MM.1S (cell line): Measurements from ENCODE around the gene HNF1A.

Experiments
- DNase-seq: peaks from one replicate; pipeline ENCODE4 v3.0.0-alpha.2; 2015
- H2AFZ ChIP-seq: fragments of 300-600 bp; sonication (generic); 2 replicates; pipeline ENCODE4 v1.6.0; 2016; ENCODE audit warnings: antibody characterized with exemption, low read length
- H3F3A ChIP-seq: fragments of 300-600 bp; sonication (generic); 2 replicates; pipeline ENCODE4 v1.6.1; 2016; ENCODE audit warnings: mild to moderate bottlenecking, antibody characterized with exemption, low read length, moderate library complexity, mixed read lengths; ENCODE audit not compliant: insufficient read depth
- H3K27ac ChIP-seq: fragments of 300-600 bp; sonication (generic); 2 replicates; pipeline ENCODE4 v1.5.1; 2016; ENCODE audit warnings: mild to moderate bottlenecking, low read length
- H3K27me3 ChIP-seq: fragments of 300-600 bp; sonication (generic); replicated peaks from 2 replicates; pipeline ENCODE4 v1.6.0; 2016; ENCODE audit warnings: low read length; ENCODE audit not compliant: insufficient read depth
- H3K36me3 ChIP-seq: fragments of 300-600 bp; sonication (generic); replicated peaks from 2 replicates; pipeline ENCODE4 v1.6.1; 2016; ENCODE audit warnings: mild to moderate bottlenecking, low read length, mixed read lengths; ENCODE audit not compliant: insufficient read depth
- H3K4me1 ChIP-seq: fragments of 300-600 bp; sonication (generic); 2 replicates; pipeline ENCODE4 v1.6.1; 2016; ENCODE audit warnings: low read length, mixed read lengths
- H3K4me2 ChIP-seq: fragments of 300-600 bp; sonication (generic); 2 replicates; pipeline ENCODE4 v1.6.0; 2016; ENCODE audit warnings: low read depth, low read length
- H3K4me3 ChIP-seq: fragments of 300-600 bp; sonication (generic); 2 replicates; pipeline ENCODE4 v1.5.1; 2016; ENCODE audit warnings: low read length, mixed read lengths
- H3K79me2 ChIP-seq: fragments of 300-600 bp; sonication (generic); 2 replicates; pipeline ENCODE4 v1.6.1; 2016; ENCODE audit warnings: mixed run types, low read length, mixed read lengths
- H3K9ac ChIP-seq: fragments of 300-600 bp; sonication (generic); 2 replicates; pipeline ENCODE4 v1.6.1; 2016; ENCODE audit warnings: low read length, mixed read lengths
- H3K9me2 ChIP-seq: fragments of 300-600 bp; sonication (generic); replicated peaks from 2 replicates; pipeline ENCODE4 v1.6.1; 2016; ENCODE audit warnings: mild to moderate bottlenecking, low read length, mixed read lengths; ENCODE audit not compliant: insufficient read depth
- H3K9me3 ChIP-seq: fragments of 300-600 bp; sonication (generic); replicated peaks from 2 replicates; pipeline ENCODE4 v1.6.1; 2016; ENCODE audit warnings: mild to moderate bottlenecking, low read length, mixed read lengths; ENCODE audit not compliant: insufficient read depth
- H4K20me1 ChIP-seq: fragments of 300-600 bp; sonication (generic); 2 replicates; pipeline ENCODE4 v1.6.1; 2016; ENCODE audit warnings: mild to moderate bottlenecking, low read length, moderate library complexity, mixed read lengths; ENCODE audit not compliant: insufficient read depth
- CTCF ChIP-seq: fragments of 300-600 bp; sonication (generic); IDR thresholded peaks from 2 replicates; pipeline ENCODE4 v1.5.1; 2016; ENCODE audit warnings: antibody characterized with exemption, low read length, mixed read lengths
- EZH2 ChIP-seq: fragments of 300-600 bp; sonication (generic); optimal IDR thresholded peaks from 2 replicates; pipeline ENCODE3; 2017; ENCODE audit warnings: low read depth, mild to moderate bottlenecking, antibody characterized with exemption, low read length, mixed read lengths
- EZH2phosphoT487 ChIP-seq: fragments of 300-600 bp; sonication (generic); IDR thresholded peaks from 2 replicates; pipeline ENCODE4 v1.6.1; 2018; ENCODE audit warnings: antibody characterized with exemption, low read length

The HNF1A gene

GRCh38 chr12:120978296-120979219 lies at the start of gene HNF1A:
HNF1A (plus strand) TSS chr12:120978543; CDS start chr12:120978769, 226 bp downstream.
- no peak within 1 kb of the TSS for H3K27ac ChIP-seq
- no peak within 1 kb of the TSS for H3K9ac ChIP-seq
- no peak for DNase-seq
- no peak within 1 kb of the TSS for H2AFZ ChIP-seq
- no peak within 1 kb of the TSS for H3K4me3 ChIP-seq
- H3K79me2 ChIP-seq: no peaks in the 10 kb centered on the region
- no peaks in the 10 kb centered on the region for H3K9me2 ChIP-seq
- H3K4me1 ChIP-seq: no peaks in the 10 kb centered on the region
- TF ChIP-seq CTCF (no peak), EZH2 (no peak), EZH2phosphoT487 (no peak)
- no peaks in the 10 kb centered on the region for H4K20me1 ChIP-seq
- no peak within 1 kb of the TSS for H3K4me2 ChIP-seq
- no peaks in the 10 kb centered on the region for H3K36me3 ChIP-seq
- H3K9me3 ChIP-seq: no peaks in the 10 kb centered on the region
- no peaks in the 10 kb centered on the region for H3K27me3 ChIP-seq
- no peaks in the 10 kb centered on the region for H3F3A ChIP-seq

- Histone ChIP-seq H4K20me1 (no peaks in the 10 kb centered on the region), H3K9me2 (no peaks in the 10 kb centered on the region), H3K27me3 (no peaks in the 10 kb centered on the region), H3K36me3 (no peaks in the 10 kb centered on the region), H3K4me3 (no peak overlapping the region), H3K79me2 (no peaks in the 10 kb centered on the region), H3K9me3 (no peaks in the 10 kb centered on the region), H3K4me2 (no peak overlapping the region), H3K4me1 (no peaks in the 10 kb centered on the region), H3K27ac (no peak overlapping the region), H2AFZ (no peak overlapping the region), H3K9ac (no peak overlapping the region), H3F3A (no peaks in the 10 kb centered on the region)
- TF ChIP-seq EZH2 (no peak), EZH2phosphoT487 (no peak), CTCF (no peak)
- no peak for DNase-seq
These were observed 49.3 kb upstream of the HNF1A start for GRCh38 chr12:120928864-120929652.

- H3K4me1 ChIP-seq: no peaks in the 10 kb centered on the region
- no peak for DNase-seq
- no peaks in the 10 kb centered on the region for H4K20me1 ChIP-seq
- no peaks in the 10 kb centered on the region for H3K79me2 ChIP-seq
- H2AFZ ChIP-seq: no peak overlapping the region
- no peak overlapping the region for H3K4me2 ChIP-seq
- no peaks in the 10 kb centered on the region for H3K9me2 ChIP-seq
- no peaks in the 10 kb centered on the region for H3K9me3 ChIP-seq
- H3K9ac ChIP-seq: no peak overlapping the region
- TF ChIP-seq CTCF (no peak), EZH2phosphoT487 (no peak), EZH2 (no peak)
- no peaks in the 10 kb centered on the region for H3K36me3 ChIP-seq
- no peak overlapping the region for H3K27ac ChIP-seq
- no peak overlapping the region for H3K4me3 ChIP-seq
- H3K27me3 ChIP-seq: no peaks in the 10 kb centered on the region
- no peaks in the 10 kb centered on the region for H3F3A ChIP-seq
These were observed 48.3 kb upstream of the HNF1A start for GRCh38 chr12:120930032-120930431.
